Measurements from ENCODE around the gene ZDHHC3. TPM values are rescaled to one million over a fixed set of nuclear protein-coding genes. Genes with fewer than 3 reads are reported as not detected.

ZDHHC3 gene
- total RNA-seq, 1 experiment from 2014 or later, result 94.7 TPM

- Histone ChIP-seq H3K27me3 (replicated peaks; ENCODE audit: insufficient read depth, low read depth, low read length, poor library complexity) (no peaks in the 10 kb centered on the region), H3K4me1 (ENCODE audit: insufficient read depth, low read length, poor library complexity, severe bottlenecking) (peaks cover 20% of the 10 kb centered on the region), H3K9me3 (ENCODE audit: low read depth, low read length, poor library complexity, severe bottlenecking) (no peaks in the 10 kb centered on the region), H3K27ac (ENCODE audit: low read depth, low read length, poor library complexity, severe bottlenecking) (no peak overlapping the region), H3K36me3 (ENCODE audit: insufficient read depth, low read length, poor library complexity, severe bottlenecking) (peaks cover 83% of the 10 kb centered on the region), H3K4me3 (ENCODE audit: low read depth, low read length, poor library complexity, severe bottlenecking) (no peak overlapping the region)
- no peak for DNase-seq (ENCODE audit: low spot score)
- ChIA-PET POLR2A (ENCODE audit: low non-redundant PET) (no interaction called here), CTCF (no interaction called here)
- TF ChIP-seq CTCF (conservative IDR thresholded peaks at IDR 0.05; ENCODE audit: low read depth, low read length), result no peak
- TF ChIP-seq EZH2 (IDR thresholded peaks at IDR 0.05; ENCODE audit: borderline replicate concordance, low read depth, low read length, poor library complexity, severe bottlenecking), result no peak
- intact Hi-C loops (cut with micrococcal nuclease; ENCODE audit: unreplicated experiment), result no loop called here
- BruUV-seq (replicated peaks), result no TSS peak
These were observed 24.8 kb upstream of the ZDHHC3 start for GRCh38 chr3:45000823-45001222.

GRCh38 chr3:44999782-45000181, 23.8 kb upstream of the ZDHHC3 start:
- intact Hi-C loops (cut with micrococcal nuclease; ENCODE audit: unreplicated experiment), result no loop called here
- Histone ChIP-seq H3K27ac (ENCODE audit: low read depth, low read length, poor library complexity, severe bottlenecking) (no peak overlapping the region), H3K4me3 (ENCODE audit: low read depth, low read length, poor library complexity, severe bottlenecking) (no peak overlapping the region), H3K4me1 (ENCODE audit: insufficient read depth, low read length, poor library complexity, severe bottlenecking) (peaks cover 24% of the 10 kb centered on the region), H3K27me3 (replicated peaks; ENCODE audit: insufficient read depth, low read depth, low read length, poor library complexity) (no peaks in the 10 kb centered on the region), H3K9me3 (ENCODE audit: low read depth, low read length, poor library complexity, severe bottlenecking) (no peaks in the 10 kb centered on the region), H3K36me3 (ENCODE audit: insufficient read depth, low read length, poor library complexity, severe bottlenecking) (peaks cover 73% of the 10 kb centered on the region)
- TF ChIP-seq CTCF (conservative IDR thresholded peaks at IDR 0.05; ENCODE audit: low read depth, low read length) (no peak), EZH2 (IDR thresholded peaks at IDR 0.05; ENCODE audit: borderline replicate concordance, low read depth, low read length, poor library complexity, severe bottlenecking) (no peak)
- no peak for DNase-seq (ENCODE audit: low spot score)
- BruUV-seq (replicated peaks), result no TSS peak
- POLR2A ChIA-PET (ENCODE audit: low non-redundant PET), result no interaction called here
- CTCF ChIA-PET, result no interaction called here

GRCh38 chr3:44996556-44996969, 20.6 kb upstream of the ZDHHC3 start:
- peaks cover 44% of the 10 kb centered on the region for H3K4me1 ChIP-seq (ENCODE audit: insufficient read depth, low read length, poor library complexity, severe bottlenecking)

More at GRCh38 chr3:44996556-44996969, 20.6 kb upstream of the ZDHHC3 start:
- POLR2A ChIA-PET (ENCODE audit: low non-redundant PET), result no interaction called here
- H3K4me3 ChIP-seq (ENCODE audit: low read depth, low read length, poor library complexity, severe bottlenecking), result no peak overlapping the region
- H3K9me3 ChIP-seq (ENCODE audit: low read depth, low read length, poor library complexity, severe bottlenecking), result no peaks in the 10 kb centered on the region
- DNase-seq (ENCODE audit: low spot score), result no peak
- no TSS peak for BruUV-seq (replicated peaks)
- TF ChIP-seq EZH2 (IDR thresholded peaks at IDR 0.05; ENCODE audit: borderline replicate concordance, low read depth, low read length, poor library complexity, severe bottlenecking) (no peak), CTCF (conservative IDR thresholded peaks at IDR 0.05; ENCODE audit: low read depth, low read length) (no peak)
- intact Hi-C loops (cut with micrococcal nuclease; ENCODE audit: unreplicated experiment), result no loop called here
- peaks cover 61% of the 10 kb centered on the region for H3K36me3 ChIP-seq (ENCODE audit: insufficient read depth, low read length, poor library complexity, severe bottlenecking)
- H3K27me3 ChIP-seq (replicated peaks; ENCODE audit: insufficient read depth, low read depth, low read length, poor library complexity), result no peaks in the 10 kb centered on the region
- CTCF ChIA-PET, result no interaction called here
- peak overlapping the region; percentile 16 for H3K27ac ChIP-seq (ENCODE audit: low read depth, low read length, poor library complexity, severe bottlenecking)

Data from A673 (cell line).